ENCODE data around the gene ABCB11.
"Not testable (repeated sequence)": the region's sequence is repeated elsewhere in the genome, so short reads cannot be mapped to it uniquely, and the experiment has no call there.

Gene ABCB11

GRCh38 chr2:168874368-168875054 lies 156.6 kb downstream of the ABCB11 start:
- no peak for DNase-seq

GRCh38 chr2:168870824-168871223 lies 160.3 kb downstream of the ABCB11 start:
- DNase-seq, result not testable (repeated sequence)
